ENCODE measurements around the gene ZNF646. TPM values are rescaled to one million over a fixed set of nuclear protein-coding genes. Genes with fewer than 3 reads are reported as not detected.

ZNF646 gene
- total RNA-seq, 2 donors from 2014 or later = 12.7 to 14.5 TPM

DNA sequence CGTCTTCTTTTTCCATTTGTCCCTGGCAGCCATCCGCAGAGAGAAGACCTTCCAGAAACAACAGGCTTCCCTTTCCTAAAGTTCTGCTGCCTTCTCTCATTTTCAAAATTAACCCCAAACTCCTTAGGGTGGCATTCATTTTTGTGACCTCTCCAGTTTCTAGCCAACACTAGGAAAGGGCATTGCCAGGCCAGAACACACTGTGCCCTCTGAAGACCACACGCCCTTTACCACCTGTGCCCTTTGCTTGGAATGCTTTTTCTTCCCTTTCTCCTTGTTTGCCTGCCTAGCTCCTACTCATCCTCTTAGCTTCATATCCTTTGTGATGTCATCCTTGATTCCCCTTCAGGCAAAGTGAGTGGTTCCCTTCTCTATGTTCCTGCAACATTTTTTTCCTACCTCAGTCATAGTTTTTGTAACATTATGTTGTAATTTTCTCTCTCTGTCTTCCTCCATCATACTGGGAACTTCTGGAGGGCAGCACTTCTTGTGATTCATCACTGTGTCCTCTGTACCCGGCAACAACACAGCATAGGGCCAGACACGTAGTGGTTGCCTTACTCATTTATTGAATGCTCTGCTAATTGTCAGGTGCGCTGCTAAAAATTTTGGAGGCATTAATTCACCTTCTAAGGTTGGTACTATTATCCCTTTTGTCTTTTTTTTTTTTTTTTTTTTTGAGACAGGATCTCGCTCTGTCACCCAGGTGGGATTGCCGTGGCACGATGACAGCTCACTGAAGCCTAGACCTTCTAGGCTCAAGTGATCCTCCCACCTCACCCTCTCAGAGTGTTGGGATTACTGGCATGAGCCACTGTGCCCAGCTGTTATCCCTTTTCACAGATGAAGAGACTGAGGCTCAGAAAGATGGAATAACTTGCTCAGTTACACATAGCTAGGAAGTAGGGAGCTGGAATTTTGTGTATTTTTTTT lies 44.3 kb downstream of the ZNF646 start:
- WGBS, 2 donors = 47 to 51% methylated on average over 9 of the region's 9 CpGs
- intact Hi-C loops (cut with DNase I) = no loop called here
- H3K27ac ChIP-seq = peak overlapping the region; percentile 93 to 99 (median 95)
- peaks cover 50% of the 10 kb centered on the region for H3K4me1 ChIP-seq
- H3K27me3 ChIP-seq = no peaks in the 10 kb centered on the region
- H3K4me3 ChIP-seq = peak overlapping the region in 1 of 2 donors; percentile 8
- TF ChIP-seq, protein P1, sequence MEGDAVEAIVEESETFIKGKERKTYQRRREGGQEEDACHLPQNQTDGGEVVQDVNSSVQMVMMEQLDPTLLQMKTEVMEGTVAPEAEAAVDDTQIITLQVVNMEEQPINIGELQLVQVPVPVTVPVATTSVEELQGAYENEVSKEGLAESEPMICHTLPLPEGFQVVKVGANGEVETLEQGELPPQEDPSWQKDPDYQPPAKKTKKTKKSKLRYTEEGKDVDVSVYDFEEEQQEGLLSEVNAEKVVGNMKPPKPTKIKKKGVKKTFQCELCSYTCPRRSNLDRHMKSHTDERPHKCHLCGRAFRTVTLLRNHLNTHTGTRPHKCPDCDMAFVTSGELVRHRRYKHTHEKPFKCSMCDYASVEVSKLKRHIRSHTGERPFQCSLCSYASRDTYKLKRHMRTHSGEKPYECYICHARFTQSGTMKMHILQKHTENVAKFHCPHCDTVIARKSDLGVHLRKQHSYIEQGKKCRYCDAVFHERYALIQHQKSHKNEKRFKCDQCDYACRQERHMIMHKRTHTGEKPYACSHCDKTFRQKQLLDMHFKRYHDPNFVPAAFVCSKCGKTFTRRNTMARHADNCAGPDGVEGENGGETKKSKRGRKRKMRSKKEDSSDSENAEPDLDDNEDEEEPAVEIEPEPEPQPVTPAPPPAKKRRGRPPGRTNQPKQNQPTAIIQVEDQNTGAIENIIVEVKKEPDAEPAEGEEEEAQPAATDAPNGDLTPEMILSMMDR (IDR thresholded peaks at IDR 0.05) = no peak
- no peak for TF ChIP-seq POLR2A (IDR thresholded peaks at IDR 0.05)
- H3K9me3 ChIP-seq = no peaks in the 10 kb centered on the region
- H3K36me3 ChIP-seq (replicated peaks in 1 of 2; ENCODE audit: insufficient read depth in 1 of 2, low read depth in 2 of 2) = peaks cover 7 to 16% of the 10 kb centered on the region in 2 donors
- DNase-seq = peak in 1 of 4 donors; percentile 51
- no peak for ATAC-seq

- Histone ChIP-seq H3K27me3 (no peaks in the 10 kb centered on the region), H3K9me3 (no peaks in the 10 kb centered on the region), H3K4me1 (peaks cover 36% of the 10 kb centered on the region), H3K27ac (peak overlapping the region in 3 of 4 donors; percentile 93 to 95 (median 95)), H3K4me3 (no peak overlapping the region), H3K36me3 (replicated peaks in 1 of 2; ENCODE audit: insufficient read depth in 1 of 2, low read depth in 2 of 2) (peaks cover 7 to 16% of the 10 kb centered on the region in 2 donors)
- 90 to 96% methylated on average over 9 to 16 of the region's 16 CpGs for WGBS, 2 donors
- ATAC-seq (no peak), DNase-seq (no peak)
- TF ChIP-seq POLR2A (IDR thresholded peaks at IDR 0.05) = no peak
- TF ChIP-seq, protein P1 (IDR thresholded peaks at IDR 0.05) = no peak
- intact Hi-C loops (cut with DNase I) = no loop called here
These were observed 45.9 kb downstream of the ZNF646 start for GRCh38 chr16:31120129-31120528.

DNA sequence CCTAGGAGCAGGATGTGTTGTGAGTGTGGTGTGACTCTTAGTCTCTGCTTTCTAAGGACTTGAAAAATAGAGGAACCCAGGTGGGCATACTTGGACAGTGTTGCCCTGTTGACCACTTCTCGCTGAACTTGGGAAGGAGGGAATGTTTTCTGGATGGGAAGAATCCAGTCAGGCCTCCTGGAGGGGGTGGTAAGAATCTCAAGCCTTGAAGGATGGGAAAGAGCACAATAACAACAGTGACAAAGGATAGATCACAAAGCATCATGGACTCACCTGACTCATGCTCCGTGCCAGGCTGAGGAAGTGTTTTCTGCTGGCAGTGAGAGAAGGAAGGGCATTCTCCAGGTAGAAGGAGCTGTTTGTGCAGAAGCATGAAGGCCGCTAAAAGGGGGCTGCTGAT lies 51.6 kb downstream of the ZNF646 start:
- Histone ChIP-seq H3K4me3 (no peak overlapping the region), H3K9me3 (no peaks in the 10 kb centered on the region), H3K27me3 (no peaks in the 10 kb centered on the region), H3K4me1 (peaks cover 41% of the 10 kb centered on the region), H3K36me3 (replicated peaks in 1 of 2; ENCODE audit: insufficient read depth in 1 of 2, low read depth in 2 of 2) (peaks cover 0 to 7% of the 10 kb centered on the region in 2 donors), H3K27ac (peak overlapping the region in 3 of 4 donors; percentile 31 to 89 (median 36))
- intact Hi-C loops (cut with DNase I) = no loop called here
- 89 to 96% methylated on average over 3 of the region's 3 CpGs for WGBS, 2 donors
- no peak for TF ChIP-seq POLR2A (IDR thresholded peaks at IDR 0.05)
- TF ChIP-seq, protein P1 (IDR thresholded peaks at IDR 0.05) = no peak
- ATAC-seq (no peak), DNase-seq (no peak)

GRCh38 chr16:31127182-31127581 lies 53.0 kb downstream of the ZNF646 start:
- Histone ChIP-seq H3K4me3 (no peak overlapping the region), H3K36me3 (replicated peaks in 1 of 2; ENCODE audit: insufficient read depth in 1 of 2, low read depth in 2 of 2) (peaks cover 0 to 3% of the 10 kb centered on the region in 2 donors), H3K9me3 (no peaks in the 10 kb centered on the region), H3K4me1 (peaks cover 54% of the 10 kb centered on the region), H3K27ac (peak overlapping the region; percentile 89 to 98 (median 94)), H3K27me3 (no peaks in the 10 kb centered on the region)
- ATAC-seq (no peak), DNase-seq (no peak)
- intact Hi-C loops (cut with DNase I) = no loop called here
- TF ChIP-seq POLR2A (IDR thresholded peaks at IDR 0.05) = no peak
- TF ChIP-seq, protein P1 (IDR thresholded peaks at IDR 0.05) = no peak
- WGBS, 2 donors = 93 to 97% methylated on average over 13 of the region's 13 CpGs

Measured in body of pancreas (tissue), 4 donors.